ENCODE data around the gene ANKH. TPM values are rescaled to one million over a fixed set of nuclear protein-coding genes. Genes with fewer than 3 reads are reported as not detected.

The ANKH gene
- total RNA-seq, 1 donor from 2014 or later: 10.3 TPM

DNA sequence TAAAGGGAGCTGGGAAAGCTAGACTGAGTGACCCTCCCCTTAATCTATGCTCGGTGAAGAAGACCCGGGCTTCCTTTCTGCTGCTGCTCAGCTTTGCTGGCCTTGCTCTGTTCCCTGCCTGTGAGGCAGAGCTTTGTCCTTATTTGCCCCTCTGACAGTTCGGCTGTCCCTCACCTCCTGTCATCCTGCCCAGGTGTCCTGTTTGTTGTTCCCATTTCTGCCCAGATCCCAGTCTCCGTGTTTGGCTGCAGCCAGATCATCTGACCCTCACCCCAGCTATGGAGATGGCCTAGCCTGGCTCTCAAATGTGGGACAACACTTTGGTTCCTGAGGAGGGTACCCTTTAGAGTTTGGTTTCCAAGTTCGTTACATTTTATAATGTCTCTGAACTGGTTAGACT is 186.8 kb downstream of the ANKH start:
- no peak overlapping the region for H3K4me3 ChIP-seq (ENCODE audit: low read depth, low read length)
- DNase-seq (ENCODE audit: low read depth): no peak
- TF ChIP-seq, protein P1, sequence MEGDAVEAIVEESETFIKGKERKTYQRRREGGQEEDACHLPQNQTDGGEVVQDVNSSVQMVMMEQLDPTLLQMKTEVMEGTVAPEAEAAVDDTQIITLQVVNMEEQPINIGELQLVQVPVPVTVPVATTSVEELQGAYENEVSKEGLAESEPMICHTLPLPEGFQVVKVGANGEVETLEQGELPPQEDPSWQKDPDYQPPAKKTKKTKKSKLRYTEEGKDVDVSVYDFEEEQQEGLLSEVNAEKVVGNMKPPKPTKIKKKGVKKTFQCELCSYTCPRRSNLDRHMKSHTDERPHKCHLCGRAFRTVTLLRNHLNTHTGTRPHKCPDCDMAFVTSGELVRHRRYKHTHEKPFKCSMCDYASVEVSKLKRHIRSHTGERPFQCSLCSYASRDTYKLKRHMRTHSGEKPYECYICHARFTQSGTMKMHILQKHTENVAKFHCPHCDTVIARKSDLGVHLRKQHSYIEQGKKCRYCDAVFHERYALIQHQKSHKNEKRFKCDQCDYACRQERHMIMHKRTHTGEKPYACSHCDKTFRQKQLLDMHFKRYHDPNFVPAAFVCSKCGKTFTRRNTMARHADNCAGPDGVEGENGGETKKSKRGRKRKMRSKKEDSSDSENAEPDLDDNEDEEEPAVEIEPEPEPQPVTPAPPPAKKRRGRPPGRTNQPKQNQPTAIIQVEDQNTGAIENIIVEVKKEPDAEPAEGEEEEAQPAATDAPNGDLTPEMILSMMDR (conservative IDR thresholded peaks at IDR 0.05; ENCODE audit: low read depth, low read length): no peak

- TF ChIP-seq, protein P1 (conservative IDR thresholded peaks at IDR 0.05; ENCODE audit: low read depth, low read length): no peak
- no peak for DNase-seq (ENCODE audit: low read depth)
- no peak overlapping the region for H3K4me3 ChIP-seq (ENCODE audit: low read depth, low read length)
Measured at GRCh38 chr5:14683906-14684455, 187.6 kb downstream of the ANKH start.

- H3K4me3 ChIP-seq (ENCODE audit: low read depth, low read length): no peak overlapping the region
- DNase-seq (ENCODE audit: low read depth): no peak
- TF ChIP-seq, protein P1 (conservative IDR thresholded peaks at IDR 0.05; ENCODE audit: low read depth, low read length): no peak
Measured at GRCh38 chr5:14681236-14681752, 190.3 kb downstream of the ANKH start.

GRCh38 chr5:14679595-14679994 is 192.0 kb downstream of the ANKH start:
- no peak for DNase-seq (ENCODE audit: low read depth)
- TF ChIP-seq, protein P1 (conservative IDR thresholded peaks at IDR 0.05; ENCODE audit: low read depth, low read length): no peak
- no peak overlapping the region for H3K4me3 ChIP-seq (ENCODE audit: low read depth, low read length)

DNA sequence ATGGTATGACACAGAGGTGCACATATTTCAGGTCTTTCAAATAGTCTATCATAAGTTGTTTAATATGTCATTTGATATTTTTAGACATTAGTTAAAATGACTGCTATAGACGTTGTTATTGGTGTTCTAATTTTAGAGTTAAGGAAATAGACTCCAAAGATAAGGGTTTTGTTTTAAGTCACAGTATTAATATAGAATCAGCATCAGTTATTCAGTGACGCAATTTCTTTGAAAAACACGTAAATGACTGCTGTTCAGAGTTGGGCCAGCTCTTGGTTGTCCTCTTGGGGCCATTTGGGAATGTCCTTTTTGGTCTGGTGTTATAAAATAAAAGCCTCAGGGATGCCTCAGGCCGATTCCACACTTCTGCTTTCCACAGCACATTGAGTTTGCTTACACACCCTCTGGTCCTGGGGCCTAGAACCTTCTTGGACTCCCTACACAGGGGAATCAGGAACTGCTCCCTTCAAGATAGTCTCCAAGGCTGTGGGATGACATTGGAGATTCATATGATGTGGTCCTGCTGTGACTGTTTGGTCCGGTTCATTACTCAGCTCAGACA is 192.7 kb downstream of the ANKH start:
- TF ChIP-seq, protein P1 (conservative IDR thresholded peaks at IDR 0.05; ENCODE audit: low read depth, low read length): no peak
- DNase-seq (ENCODE audit: low read depth): no peak
- H3K4me3 ChIP-seq (ENCODE audit: low read depth, low read length): no peak overlapping the region

DNA sequence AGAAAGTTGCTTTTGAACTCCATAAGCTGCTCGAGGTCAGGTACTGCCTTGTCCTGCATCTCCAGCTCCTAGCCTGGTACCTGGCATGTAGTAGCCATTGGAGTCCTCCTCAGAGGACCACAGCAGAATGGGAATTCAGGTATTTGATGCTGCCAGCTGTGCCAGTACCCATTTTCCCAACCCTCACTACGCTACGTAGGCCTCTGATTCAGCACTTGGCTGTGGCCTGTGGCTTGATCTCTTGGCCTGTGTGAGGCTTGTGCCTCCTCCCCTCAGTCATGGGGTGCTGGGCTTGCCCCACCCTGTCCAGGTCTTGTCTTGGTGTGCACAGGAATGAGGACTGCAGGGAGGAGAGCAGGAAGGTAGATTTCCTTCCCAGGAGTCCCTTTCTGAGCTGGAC is 195.3 kb downstream of the ANKH start:
- H3K4me3 ChIP-seq (ENCODE audit: low read depth, low read length): no peak overlapping the region
- TF ChIP-seq, protein P1 (conservative IDR thresholded peaks at IDR 0.05; ENCODE audit: low read depth, low read length): no peak
- DNase-seq (ENCODE audit: low read depth): no peak

DNA sequence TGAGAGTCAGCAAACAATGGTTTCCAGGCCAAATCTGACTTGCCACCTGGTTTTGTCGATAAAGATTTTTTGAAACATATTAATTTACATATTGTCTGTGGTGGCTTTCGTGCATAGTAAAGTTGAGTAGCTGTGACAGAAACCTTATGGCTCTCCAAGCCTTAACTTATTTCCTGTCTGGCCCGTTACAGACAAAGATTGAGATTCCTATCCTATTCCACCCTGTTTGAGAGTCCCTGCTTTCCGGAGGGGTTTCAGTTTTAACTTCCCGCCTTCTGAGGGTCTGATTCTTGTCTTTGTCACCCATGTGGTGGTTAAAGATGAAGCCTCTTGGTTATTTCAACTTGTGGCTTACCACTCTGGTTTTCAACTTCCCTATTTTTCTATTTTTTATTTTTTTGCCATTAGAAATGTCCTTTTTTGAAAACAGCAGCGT is 195.7 kb downstream of the ANKH start:
- H3K4me3 ChIP-seq (ENCODE audit: low read depth, low read length): no peak overlapping the region
- TF ChIP-seq, protein P1 (conservative IDR thresholded peaks at IDR 0.05; ENCODE audit: low read depth, low read length): no peak
- no peak for DNase-seq (ENCODE audit: low read depth)

All from epithelial cell of proximal tubule (primary cell).